Measurements from ENCODE around the gene TMEM52.

DNA sequence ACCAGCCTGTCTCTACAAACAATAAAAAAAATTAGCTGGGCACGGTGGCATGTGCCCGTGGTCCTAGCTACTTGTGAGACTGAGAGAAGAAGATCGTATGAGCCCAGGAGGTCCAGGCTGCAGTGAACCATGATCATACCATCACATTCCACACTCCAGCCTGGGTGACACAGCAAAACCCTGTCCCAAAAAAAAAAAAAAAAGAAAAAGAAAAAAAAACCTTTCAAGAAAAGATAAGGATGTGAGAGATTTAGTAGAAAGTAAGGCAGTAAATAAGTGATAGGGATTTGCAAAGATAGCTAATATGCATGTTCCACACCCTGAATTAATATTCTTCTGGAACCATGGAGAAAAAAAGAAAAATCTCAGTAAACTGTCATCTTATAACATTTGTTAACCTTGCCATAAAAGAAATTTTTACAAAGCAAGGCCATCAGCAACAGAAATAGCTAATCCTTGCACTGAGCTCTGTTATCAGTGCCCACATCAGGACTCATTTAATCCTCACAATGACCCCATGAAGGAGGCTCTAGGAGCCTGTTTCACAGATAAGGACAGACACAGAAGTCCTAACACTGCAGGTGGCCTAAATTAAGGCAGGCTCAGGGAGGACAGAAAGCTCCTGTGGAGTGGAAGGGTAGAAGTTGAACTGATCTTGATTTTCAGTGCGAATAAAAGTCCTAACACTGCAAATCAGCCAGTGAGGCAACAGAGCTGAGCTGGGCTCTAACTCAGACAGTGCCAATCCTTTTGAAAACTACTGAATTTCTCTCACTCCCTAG is 35.8 kb downstream of the TMEM52 start:
- TF ChIP-seq POLR2A (IDR thresholded peaks at IDR 0.05; ENCODE audit: low read depth, low read length), result no peak
- TF ChIP-seq POLR2AphosphoS5 (IDR thresholded peaks at IDR 0.05; ENCODE audit: low read depth, low read length), result 0 out of 2 replicates have a peak, but pooled peaks have one; percentile 29

Data from GM12892 (cell line).